GM11168 (cell line): Measurements from ENCODE around the gene VIPR1.

Experiments used
- in situ Hi-C: fragments of 300-500 bp; cut with MboI; formaldehyde crosslinking; loops from one replicate; pipeline ENCODE4 v1.12.0; 2022; ENCODE audit warnings: low sequenced_read_pairs; ENCODE audit not compliant: unreplicated experiment

Gene VIPR1, protein sequence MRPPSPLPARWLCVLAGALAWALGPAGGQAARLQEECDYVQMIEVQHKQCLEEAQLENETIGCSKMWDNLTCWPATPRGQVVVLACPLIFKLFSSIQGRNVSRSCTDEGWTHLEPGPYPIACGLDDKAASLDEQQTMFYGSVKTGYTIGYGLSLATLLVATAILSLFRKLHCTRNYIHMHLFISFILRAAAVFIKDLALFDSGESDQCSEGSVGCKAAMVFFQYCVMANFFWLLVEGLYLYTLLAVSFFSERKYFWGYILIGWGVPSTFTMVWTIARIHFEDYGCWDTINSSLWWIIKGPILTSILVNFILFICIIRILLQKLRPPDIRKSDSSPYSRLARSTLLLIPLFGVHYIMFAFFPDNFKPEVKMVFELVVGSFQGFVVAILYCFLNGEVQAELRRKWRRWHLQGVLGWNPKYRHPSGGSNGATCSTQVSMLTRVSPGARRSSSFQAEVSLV

DNA sequence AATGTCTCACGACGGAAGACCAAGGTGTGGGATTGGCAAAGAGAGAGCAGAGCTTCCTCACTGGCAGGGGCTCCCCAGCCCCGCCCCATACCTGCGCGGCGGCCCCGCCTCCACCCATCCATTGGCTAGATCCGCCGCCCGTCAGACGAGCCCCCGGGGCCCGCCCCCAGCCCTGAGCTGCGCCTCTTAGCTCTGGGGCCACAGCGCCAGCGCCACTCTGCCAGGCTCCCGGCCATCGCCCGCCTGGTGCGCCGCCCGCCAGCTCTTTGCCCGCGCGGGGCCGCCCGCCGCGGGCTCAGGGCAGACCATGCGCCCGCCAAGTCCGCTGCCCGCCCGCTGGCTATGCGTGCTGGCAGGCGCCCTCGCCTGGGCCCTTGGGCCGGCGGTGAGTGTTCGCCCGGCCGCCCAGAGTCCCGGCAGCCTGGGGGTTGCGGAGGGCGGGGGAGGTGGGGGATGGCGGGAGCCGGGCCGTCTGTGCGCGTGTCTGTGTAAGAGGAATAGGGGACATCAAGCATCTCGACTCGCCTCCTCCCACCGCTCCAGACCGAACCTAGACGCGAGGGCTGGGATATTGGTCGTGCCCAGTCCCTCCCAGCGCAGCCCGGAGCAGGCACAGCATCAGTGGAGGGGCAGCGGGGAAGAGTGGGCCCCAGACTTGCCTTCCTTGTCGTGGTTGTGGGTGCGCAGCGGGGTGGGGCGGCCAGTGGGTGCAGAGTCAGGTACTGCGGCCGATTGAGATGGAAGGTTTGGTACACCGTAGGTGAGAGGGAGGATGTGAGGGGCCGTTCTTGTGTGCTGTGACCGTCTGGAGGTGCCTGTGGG is at the start of gene VIPR1:
TSS of gene VIPR1 (plus strand) at position 215 of the 822 bp plus-strand sequence. CDS start at position 308, 93 bp downstream.
- in situ Hi-C loops = no loop called here

DNA sequence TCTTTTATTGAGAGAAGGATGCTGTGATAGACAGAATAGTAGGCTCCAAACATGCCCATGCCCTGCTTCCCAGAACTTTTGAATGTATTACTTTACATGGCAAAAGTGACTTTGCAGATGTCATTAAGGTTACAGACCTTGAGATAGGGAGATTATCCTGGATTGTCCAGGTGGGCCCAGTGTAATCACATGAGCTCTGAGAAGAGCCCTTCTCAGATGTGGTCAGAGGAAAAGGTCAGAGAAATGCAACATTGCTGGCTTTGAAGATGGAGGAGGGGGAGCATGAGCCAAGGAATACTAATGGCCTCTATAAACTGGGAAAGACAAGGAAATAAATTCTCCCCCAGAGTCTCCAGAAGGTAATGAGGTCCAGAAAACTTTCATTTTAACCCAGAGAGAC is 46.2 kb upstream of the VIPR1 start:
- in situ Hi-C loops = no loop called here

DNA sequence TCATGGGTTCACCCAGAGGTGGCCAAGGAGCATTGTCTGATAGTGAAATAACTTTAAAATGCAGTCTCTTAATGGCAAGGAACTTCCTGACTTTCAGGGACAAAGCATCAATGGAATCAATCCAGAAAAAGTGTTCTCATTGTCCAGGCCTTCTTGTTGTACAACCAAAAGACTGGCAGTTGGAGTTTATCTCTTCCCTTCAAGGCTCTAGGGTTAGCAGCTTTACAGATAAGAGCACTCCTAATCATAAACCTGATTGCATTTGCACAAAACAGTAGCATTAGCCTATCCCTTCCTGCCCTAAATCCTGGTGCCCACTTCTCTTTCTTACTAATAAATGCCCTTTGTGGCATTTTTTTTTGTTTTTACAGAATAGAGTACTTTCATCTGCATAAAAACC is 43.3 kb upstream of the VIPR1 start:
- in situ Hi-C loops = no loop called here

DNA sequence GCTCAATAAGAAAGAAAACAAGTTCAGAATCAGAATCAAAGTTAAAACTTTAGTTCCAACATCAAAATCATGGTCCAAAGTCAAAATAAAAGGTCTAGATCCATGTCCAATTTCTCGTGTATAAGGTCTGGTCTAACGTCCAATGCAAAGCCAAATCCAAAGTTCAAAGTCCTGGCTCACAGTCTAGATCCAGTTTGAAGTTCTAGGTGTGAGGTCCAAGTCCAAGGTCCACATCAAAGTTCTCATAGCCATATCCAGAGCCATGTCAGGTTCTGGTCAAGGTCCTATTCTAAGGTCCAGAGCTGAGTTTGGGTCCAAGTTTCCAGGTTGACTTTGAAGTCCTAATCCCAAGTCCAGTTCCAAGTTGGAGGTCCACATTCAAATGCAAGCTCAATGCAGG is 40.7 kb upstream of the VIPR1 start:
- in situ Hi-C loops = no loop called here

DNA sequence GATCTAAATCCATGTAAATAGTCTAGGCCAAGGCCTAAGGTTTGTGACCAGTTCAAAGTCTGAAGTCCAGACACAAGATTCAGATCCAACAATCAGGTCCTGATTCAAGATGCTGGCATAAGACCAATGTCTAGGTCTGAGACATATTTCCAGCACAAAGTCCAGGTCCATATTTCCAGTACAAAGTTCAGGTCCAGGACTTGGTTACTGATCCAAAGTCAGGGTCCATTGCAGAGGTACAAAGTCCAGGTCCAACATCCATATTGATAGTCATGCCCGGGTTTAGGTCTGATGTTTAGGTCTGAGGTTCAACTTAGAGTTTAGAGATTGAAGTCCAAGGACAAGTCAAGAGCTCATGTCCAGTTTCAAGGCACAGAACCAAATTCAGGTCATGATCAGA is 39.4 kb upstream of the VIPR1 start:
- in situ Hi-C loops = no loop called here

DNA sequence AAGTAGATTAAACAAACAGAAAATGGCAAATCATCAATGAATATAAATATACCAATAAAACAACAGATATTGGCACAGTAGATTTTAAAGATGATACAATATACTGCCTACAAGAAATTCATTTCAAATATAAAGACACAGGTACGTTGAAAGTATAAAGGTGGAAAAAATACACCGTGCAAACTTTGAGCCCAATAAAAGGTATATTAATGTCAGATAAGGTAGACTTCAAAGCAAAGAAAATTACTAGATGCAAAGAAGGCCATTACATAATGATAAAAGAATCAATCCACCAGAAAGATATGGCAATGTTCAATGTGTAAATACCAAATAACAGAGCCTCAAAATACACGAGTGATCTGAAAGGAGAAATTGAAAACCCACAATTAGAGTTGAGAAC is 34.3 kb upstream of the VIPR1 start:
- in situ Hi-C loops = no loop called here

DNA sequence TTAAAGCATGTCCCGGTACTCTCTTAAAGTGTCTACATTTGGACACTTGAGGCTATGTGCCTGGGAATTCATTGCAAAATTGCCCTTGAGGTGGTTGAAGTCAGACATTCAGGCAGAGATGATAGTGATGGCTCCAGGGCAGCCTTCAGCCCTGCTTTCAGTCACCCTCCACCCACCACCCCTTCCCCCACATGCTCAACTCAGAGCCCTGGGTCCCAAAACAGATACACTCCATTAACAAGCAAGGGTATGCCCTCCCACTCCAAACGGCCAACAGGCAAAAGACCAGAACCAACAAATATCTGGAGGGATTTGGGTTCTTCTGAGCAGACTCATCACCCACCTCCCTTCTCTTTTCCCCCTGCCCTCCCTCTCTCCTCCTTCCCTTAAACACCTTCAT is 29.9 kb upstream of the VIPR1 start:
- in situ Hi-C loops = no loop called here

DNA sequence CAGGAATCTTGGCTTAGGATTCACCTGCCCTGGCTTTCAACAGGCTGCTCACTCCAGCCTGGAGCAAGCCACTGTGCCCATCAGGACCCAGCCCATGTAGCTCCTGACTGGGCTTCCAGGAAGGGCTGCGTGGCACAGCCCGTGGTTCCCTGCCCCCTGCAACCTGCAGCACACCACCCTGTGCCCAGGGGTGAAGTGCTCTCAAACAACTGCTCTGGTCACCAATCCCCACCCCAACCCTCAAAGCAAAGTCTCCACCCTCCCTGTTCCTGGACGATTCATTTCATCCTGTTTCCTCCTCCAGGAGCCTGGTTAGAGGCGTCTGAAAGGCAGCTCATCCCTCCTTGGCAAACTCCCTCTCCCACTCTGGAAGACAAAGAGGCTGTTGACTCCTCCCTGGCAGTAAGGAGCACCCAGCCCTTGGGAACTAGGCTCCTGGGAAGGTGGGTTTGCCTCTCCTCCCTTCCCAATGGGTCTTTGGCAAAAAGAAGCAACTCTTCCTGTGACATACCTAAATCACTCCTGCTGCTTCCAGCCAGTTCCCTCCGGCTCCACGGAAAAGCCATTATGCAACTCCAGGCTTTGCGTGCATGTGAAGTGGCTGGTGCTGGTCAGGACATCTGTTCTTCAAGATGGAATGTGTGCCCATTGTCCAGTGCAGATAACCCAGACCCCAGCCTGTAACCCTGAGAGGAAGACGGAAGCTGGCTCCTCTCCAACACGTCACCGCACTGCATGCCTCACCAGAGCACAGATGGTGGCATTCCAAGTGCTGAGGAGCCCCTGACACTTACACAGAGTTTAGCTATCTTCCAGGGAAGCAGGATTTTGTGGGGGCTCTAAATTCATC is 29.1 kb upstream of the VIPR1 start:
- in situ Hi-C loops = no loop called here

DNA sequence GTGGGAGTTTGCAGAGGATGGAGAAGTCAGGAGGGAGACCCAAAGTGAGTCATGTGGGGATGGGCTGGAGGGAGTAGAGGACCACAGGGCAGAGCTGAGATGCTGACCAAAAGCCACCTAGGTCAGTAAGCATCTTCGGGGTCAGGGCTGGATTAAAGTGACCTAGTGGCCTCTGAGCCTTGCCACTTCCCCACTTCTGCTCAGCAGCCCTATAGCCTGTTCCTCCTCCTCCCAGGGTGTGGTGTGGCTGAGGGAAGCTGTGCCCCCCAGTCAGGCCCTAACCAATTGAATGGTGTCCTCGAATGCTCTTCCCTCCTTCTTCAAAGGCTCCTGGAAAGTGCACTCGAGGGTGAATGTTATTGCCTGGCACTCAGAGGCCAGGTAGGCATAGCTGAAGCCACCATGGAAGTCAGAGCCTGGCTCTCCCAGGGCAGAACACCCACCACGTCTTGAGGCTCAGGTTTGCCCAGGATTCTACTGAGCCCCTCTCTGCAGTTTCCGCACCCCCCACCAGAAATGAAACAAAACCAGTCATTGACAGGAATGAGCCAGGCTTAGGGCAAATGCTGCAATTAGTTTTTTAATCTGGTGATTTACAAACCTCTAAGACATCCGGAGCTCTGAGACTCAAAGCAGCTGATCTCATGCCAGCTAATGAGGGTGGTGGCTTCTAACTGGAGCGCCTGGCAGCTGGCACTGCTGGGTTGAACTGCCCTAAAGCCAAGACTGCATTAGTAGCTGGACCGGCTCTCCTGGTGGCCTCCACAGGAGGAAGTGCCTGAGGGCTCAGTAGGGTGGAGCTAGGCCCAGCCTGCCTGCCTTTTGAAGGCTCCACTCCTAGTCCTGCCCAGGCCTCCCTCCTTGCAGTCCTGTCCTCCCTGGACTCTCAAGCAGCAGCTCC is 26.0 kb upstream of the VIPR1 start:
- in situ Hi-C loops = no loop called here

DNA sequence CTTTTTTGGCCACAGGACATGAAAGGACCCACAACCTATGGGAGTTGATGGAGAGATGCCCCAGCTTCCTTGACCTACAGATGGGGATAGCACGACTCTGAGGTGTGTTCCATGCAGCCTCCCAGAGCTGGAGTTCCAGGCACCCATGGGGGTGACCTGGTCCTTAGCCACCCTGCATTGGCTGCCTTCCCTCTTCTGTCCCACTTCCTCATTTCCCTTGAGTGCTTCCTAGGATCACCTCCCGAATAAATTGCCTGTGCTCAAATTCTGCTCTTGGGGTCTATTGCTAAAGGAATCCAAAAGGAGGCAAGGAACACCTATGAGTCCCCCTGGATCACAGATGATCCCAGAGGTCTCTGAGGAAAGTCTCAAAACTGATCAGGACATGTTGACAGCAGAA is 24.7 kb upstream of the VIPR1 start:
- in situ Hi-C loops = no loop called here

DNA sequence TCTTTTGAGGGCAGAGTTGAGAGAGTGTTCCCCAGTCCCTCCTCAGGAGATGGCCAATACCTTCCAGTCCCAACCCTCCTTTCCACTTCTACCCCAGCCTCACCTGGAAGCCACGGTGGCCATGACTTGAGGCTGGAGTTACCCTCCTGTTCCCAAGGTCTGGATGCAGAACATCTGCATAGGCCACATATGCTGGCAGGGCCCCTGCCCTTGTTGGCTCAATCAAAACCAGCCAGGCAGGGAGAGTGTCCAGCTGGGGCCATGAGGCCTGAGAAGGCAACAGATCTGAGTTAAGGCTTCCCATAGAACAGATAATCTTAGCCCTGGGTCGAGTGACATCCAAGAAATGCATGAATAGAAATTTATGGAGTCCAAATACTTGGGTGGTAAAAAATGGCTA is 23.6 kb upstream of the VIPR1 start:
- in situ Hi-C loops = no loop called here

DNA sequence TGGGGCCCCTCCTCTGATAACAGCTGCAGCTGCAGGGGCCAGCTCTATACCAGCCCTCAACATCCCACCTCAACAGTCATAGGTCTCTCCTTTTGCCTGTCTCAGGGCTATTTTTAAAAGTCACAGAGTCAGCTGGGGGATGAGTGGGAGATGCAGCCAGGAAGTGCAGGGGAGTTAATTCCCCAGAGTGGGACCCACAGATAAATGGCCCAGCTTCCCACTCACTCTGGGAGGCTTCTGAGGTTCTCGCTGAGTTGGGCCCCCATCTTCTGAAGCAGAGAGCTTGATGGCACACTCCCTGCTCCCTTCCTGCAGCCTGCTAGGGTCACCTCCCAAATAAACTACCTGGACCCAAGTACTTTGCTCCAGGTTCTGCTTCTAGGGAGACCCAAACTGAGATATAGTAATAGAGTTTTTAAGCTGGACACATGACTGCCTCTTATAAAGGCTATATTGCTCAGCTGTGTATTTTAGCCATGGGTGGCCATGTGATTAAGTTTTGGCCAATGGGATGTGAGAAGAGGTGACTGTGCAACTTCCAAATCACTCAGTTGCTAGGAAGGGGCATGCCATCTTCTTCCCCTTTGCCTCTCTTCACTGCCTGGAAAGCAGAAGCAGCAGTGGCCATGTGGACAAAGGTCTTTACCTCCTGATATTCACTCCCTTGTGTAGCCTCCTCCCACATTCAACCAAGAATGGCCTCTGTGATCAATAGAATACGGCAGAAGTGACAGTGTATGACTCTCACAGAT is 15.5 kb upstream of the VIPR1 start:
- in situ Hi-C loops = no loop called here

DNA sequence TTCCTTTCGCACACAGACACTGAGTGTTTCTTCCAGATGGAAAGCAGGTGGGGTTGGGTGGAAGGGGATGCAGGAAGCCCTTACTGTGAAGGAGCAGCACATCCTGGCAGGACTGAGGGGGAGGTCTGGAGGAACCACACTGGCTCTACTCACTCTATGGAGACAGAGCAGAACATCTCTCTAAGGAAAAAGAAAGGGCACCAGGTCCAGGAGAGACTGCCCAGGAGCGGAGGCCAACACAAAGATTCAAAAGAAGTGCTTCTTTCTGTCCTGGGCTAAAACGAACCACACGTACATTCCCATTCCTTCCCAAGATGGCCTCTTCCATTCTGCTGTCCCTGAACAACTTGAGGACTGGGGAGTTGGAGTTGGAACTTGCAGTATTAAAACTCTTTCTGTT is 13.8 kb upstream of the VIPR1 start:
- in situ Hi-C loops = no loop called here

DNA sequence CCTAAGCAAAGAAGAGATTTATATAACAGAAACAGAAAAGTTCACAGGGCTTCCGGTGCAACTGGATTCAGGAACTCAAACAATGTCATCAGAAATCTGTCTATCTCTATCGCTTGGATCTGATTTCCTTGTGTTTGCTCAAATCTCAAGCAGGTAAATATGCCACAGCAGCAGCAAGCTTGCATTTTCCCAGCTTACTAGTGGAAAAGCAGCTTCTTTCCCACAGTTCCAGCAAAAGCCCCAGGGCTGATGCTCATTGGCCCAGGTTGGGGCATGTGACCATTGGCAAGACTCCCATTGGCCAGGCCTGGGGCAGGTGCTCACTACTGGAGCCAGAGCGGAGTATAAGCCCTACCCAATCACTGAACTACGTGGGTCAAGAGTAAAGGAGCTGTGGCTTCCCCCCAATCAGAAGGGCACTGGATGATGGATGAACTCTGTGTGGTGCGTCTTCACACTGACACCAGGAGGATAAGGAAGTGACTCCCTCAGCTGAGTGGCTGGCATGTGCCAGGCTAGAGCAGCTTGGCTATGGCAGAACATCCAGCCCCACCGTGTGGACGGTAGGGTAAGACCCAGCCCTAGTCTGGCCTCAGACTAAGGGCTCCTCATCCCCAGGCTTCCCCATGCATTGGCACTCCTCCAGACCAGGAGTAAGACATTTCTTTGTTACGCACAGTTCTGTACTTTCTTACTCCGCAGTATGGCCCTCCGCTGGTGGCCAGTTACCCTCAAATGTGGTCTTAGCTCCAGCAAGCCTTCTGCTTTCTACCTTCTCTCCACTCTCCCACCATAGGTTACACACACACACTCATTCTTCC is 13.1 kb upstream of the VIPR1 start:
- in situ Hi-C loops = no loop called here

DNA sequence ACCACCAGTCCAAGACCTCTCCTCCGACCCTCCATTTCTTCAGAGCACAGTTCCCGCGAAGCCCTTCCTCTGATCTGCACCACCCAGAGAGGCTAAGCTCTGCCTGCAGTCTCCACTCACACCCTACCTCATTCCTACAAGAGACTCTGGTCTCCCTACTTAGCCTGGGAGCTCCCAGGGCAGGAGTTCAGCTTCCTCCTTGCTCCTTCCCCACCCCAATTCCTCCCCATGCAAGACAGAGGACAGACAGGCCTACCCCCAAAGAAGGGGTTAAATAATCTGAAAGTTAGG is 12.6 kb upstream of the VIPR1 start:
- in situ Hi-C loops = no loop called here

DNA sequence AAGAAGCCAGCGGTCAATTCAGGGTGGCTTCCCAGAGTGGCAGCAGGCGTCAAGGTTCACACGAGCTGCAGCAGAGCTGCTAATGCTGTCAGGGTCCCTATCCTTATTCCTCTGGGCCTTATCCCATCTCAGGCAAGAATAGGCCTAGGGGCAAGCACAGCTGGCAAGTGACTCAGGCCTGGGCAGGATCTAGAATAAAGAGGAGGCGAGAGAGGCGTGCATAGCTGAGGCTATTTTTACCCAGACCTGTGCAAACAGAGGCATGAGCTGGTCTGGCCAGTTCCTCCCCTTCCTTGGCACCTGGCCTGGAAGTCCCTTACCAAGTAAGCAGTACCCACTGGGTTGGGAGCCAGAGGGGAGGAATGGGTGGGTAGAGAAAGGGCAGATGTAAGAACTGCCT is 12.2 kb upstream of the VIPR1 start:
- in situ Hi-C loops = no loop called here

DNA sequence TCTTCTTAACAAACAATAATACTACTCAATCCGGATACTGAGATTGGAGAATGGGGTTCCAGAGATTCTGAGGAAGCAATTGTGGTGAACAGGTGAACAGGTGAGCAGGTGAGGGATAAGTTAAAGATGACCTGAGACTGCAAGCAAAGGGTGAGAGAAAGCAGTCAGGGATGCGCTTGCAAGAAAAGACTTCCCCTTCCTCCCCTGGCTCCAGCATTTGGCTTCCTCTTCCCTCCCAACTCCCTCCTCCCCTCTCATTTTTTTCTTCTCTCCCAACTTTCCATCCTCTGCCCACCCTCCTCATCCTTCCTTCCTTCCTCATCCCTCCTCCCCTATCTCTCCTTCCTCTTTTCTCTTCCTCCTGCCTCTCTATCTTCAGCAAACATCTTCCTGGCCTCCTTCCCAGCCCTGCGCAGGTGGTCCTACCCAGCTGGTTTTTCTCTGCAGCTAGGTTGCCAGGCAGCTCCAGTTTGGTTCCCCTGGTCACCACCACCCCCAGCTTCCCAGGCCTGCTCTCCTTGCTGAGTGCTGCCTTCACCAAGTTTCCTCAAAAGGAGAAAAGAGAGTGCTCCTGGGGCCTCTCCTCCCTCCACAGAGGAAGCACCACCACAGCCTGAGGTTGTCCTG is 10.4 kb upstream of the VIPR1 start:
- in situ Hi-C loops = no loop called here

DNA sequence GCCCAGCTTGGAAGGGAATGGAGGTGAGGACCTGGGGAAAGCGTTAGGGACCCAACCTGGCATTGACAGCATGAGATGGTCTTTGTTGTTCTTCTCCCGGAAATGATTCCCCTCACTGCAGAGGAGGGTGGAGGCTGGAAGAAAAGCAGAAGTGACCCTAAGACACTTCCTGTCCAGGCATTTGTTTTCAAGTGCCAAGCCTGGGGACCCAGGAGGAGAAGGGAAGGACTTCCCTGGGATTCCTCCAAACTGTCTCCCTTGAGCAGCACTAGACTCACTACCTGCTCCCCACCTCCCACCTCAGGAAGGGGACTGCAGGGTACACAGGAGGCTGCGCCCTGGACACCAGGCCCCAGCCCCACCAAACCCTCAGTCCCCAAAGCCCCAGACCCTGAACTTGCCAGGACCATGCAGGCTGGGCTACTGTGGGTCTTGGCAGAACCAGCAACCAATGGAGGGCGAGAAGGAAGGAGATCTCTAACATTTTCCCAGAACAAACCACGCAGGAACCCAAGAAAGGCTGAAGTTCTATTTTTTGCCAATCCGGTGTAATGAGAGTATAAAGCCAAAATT is 9.8 kb upstream of the VIPR1 start:
- in situ Hi-C loops = no loop called here
